Endothelial cell (in vitro differentiated cells): ENCODE results near the gene FBXO39. TPM values are rescaled to one million over a fixed set of nuclear protein-coding genes. Genes with fewer than 3 reads are reported as not detected.
"Not testable (repeated sequence)": the region's sequence is repeated elsewhere in the genome, so short reads cannot be mapped to it uniquely, and the experiment has no call there.

Experiments
- DNase-seq: peaks from one replicate; pipeline ENCODE4 v3.0.0; 2021; ENCODE audit warnings: low spot score
- H3K27ac Mint-ChIP-seq: one replicate; pipeline ENCODE4 v1.8.0; 2021; ENCODE audit warnings: mixed read lengths, inconsistent platforms; ENCODE audit not compliant: unreplicated experiment
- H3K27me3 Mint-ChIP-seq: one replicate; pipeline ENCODE4 v1.8.0; 2021; ENCODE audit warnings: mild to moderate bottlenecking, moderate library complexity, mixed read lengths, inconsistent platforms; ENCODE audit not compliant: unreplicated experiment
- H3K36me3 Mint-ChIP-seq: one replicate; pipeline ENCODE4 v1.8.0; 2021; ENCODE audit warnings: mild to moderate bottlenecking, low read depth, mixed read lengths, inconsistent platforms; ENCODE audit not compliant: unreplicated experiment
- H3K4me1 Mint-ChIP-seq: one replicate; pipeline ENCODE4 v1.8.0; 2021; ENCODE audit warnings: mild to moderate bottlenecking, mixed read lengths, inconsistent platforms; ENCODE audit not compliant: unreplicated experiment
- H3K4me3 Mint-ChIP-seq: one replicate; pipeline ENCODE4 v1.8.0; 2021; ENCODE audit warnings: mild to moderate bottlenecking, mixed read lengths, inconsistent platforms; ENCODE audit not compliant: unreplicated experiment
- H3K9me3 Mint-ChIP-seq: one replicate; pipeline ENCODE4 v1.8.0; 2021; ENCODE audit warnings: mixed read lengths, inconsistent platforms; ENCODE audit not compliant: unreplicated experiment
- CTCF ChIP-seq: fragments of 200-600 bp; sonication (generic); IDR thresholded peaks from one replicate; pipeline ENCODE4 v1.5.0; 2021; ENCODE audit warnings: antibody characterized with exemption; ENCODE audit not compliant: unreplicated experiment
- total RNA-seq: library from RNA; stranded (reverse); fragmentation: NEBNext Ultra II Directional; extraction: Animal tissue kit (Norgen Biotek cat#: 25700); gene quantifications from one replicate; pipeline ENCODE4 v1.2.1, GENCODE V29; 2021; ENCODE audit not compliant: unreplicated experiment

Gene FBXO39
- total RNA-seq, 1 donor from 2014 or later = not detected

- Mint-ChIP-seq H3K27ac (no peak overlapping the region), H3K4me3 (no peak overlapping the region), H3K36me3 (no peaks in the 10 kb centered on the region), H3K9me3 (no peaks in the 10 kb centered on the region), H3K27me3 (peaks cover 7% of the 10 kb centered on the region), H3K4me1 (peaks cover 45% of the 10 kb centered on the region)
- no peak for TF ChIP-seq CTCF
- DNase-seq = no peak
Measured at GRCh38 chr17:6756425-6757031, 19.5 kb upstream of the FBXO39 start.

DNA sequence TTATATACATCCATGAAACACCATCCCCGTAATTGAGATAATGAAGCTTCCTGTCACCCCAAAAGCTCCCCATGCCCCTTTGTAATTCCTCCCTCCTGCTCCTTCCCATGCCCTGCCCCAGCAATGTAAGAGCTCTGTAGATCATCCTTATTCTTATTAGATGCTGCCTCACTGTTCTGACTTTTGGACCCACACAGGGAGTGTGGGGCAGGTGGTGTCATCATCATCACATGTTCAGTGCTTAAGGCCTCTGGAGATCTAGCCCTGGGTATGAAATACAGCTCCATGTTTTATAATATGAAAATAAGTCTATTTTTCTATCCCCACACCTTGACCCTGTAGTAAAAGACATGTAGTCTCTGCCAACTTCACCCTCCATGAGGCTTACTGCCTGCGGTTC, 18.3 kb upstream of the FBXO39 start:
- peaks cover 7% of the 10 kb centered on the region for H3K27me3 Mint-ChIP-seq
- peaks cover 32% of the 10 kb centered on the region for H3K4me1 Mint-ChIP-seq
- H3K9me3 Mint-ChIP-seq = no peaks in the 10 kb centered on the region
- H3K4me3 Mint-ChIP-seq = no peak overlapping the region
- DNase-seq = no peak
- TF ChIP-seq CTCF = no peak
- no peaks in the 10 kb centered on the region for H3K36me3 Mint-ChIP-seq
- peak overlapping the region; percentile 16 for H3K27ac Mint-ChIP-seq

- Mint-ChIP-seq H3K36me3 (no peaks in the 10 kb centered on the region), H3K9me3 (no peaks in the 10 kb centered on the region), H3K27me3 (peaks cover 5% of the 10 kb centered on the region), H3K27ac (no peak overlapping the region), H3K4me1 (peaks cover 9% of the 10 kb centered on the region), H3K4me3 (no peak overlapping the region)
- DNase-seq = no peak
- no peak for TF ChIP-seq CTCF
Measured at GRCh38 chr17:6761779-6762178, 14.2 kb upstream of the FBXO39 start.

DNA sequence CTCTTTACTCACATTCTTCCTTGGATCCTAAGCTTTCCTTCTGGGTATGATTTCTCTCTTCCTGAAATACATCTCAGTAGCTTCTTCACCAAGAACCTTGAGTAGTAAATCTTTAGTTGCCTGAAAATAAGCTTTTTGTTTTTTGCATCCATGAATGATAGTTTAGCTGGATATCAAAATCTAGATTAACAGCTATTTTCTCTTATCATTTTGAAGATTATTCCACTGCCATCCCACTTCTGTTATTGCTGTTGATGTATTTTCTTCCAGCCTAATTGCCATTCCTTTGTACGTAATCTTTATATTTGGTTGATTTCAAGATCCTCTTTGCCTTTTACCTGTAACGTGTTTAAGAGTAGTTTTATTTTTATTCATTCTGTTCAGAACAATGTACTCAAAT, 7.6 kb upstream of the FBXO39 start:
- no peak for DNase-seq
- no peaks in the 10 kb centered on the region for H3K36me3 Mint-ChIP-seq
- no peak for TF ChIP-seq CTCF
- H3K27ac Mint-ChIP-seq = no peak overlapping the region
- peaks cover 2% of the 10 kb centered on the region for H3K27me3 Mint-ChIP-seq
- H3K4me1 Mint-ChIP-seq = no peaks in the 10 kb centered on the region
- no peaks in the 10 kb centered on the region for H3K9me3 Mint-ChIP-seq
- no peak overlapping the region for H3K4me3 Mint-ChIP-seq

DNA sequence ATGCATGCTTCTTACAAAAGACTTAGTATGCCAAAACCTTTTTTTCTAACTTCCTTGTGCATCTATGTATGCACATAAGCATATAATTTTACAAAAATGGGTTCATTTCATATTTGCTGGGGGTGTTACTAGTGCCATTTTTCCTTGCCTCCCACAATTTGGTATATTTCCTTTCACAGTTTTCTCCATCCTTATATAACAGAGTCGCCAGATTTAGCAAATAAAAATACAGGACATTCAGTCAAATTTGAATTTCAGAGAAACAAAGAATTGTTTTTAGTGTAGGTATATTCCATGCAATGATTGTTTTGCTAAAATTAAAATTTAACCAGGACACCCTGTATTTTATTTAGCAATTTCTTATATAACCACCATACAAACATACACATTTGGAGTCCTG, 4.0 kb upstream of the FBXO39 start:
- Mint-ChIP-seq H3K27me3 (peaks cover 8% of the 10 kb centered on the region), H3K9me3 (no peaks in the 10 kb centered on the region), H3K4me3 (no peak overlapping the region), H3K36me3 (no peaks in the 10 kb centered on the region), H3K4me1 (no peaks in the 10 kb centered on the region), H3K27ac (no peak overlapping the region)
- TF ChIP-seq CTCF = no peak
- DNase-seq = no peak

- peaks cover 13% of the 10 kb centered on the region for H3K27me3 Mint-ChIP-seq
- not testable (repeated sequence) for DNase-seq, H3K4me3 Mint-ChIP-seq, H3K4me1 Mint-ChIP-seq, H3K9me3 Mint-ChIP-seq, H3K36me3 Mint-ChIP-seq, H3K27ac Mint-ChIP-seq
Measured at GRCh38 chr17:6774906-6775305, 1.1 kb upstream of the FBXO39 start.
